Jurkat, Clone E6-1 (cell line): ENCODE results near the gene MKI67.
"Not testable (repeated sequence)": the region's sequence is repeated elsewhere in the genome, so short reads cannot be mapped to it uniquely, and the experiment has no call there.

Experiments used
- DNase-seq: peaks from one replicate; pipeline ENCODE4 v3.0.0-alpha.2; 2011; ENCODE audit warnings: low read depth, low spot score
- H3K4me3 ChIP-seq: 2 replicates; pipeline ENCODE4 v1.5.1; 2011; ENCODE audit warnings: mild to moderate bottlenecking, low read length, control low read depth, moderate library complexity

MKI67 gene

GRCh38 chr10:128151031-128151430 is 24.8 kb upstream of the MKI67 start:
- DNase-seq, result no peak
- no peak overlapping the region for H3K4me3 ChIP-seq

GRCh38 chr10:128150561-128150960 is 24.3 kb upstream of the MKI67 start:
- peak overlapping the region; percentile 73 for H3K4me3 ChIP-seq
- DNase-seq, result no peak

- DNase-seq, result peak; percentile 73
- H3K4me3 ChIP-seq, result peak overlapping the region; percentile 73
Measured at GRCh38 chr10:128150045-128150493, 23.8 kb upstream of the MKI67 start.

- no peak for DNase-seq
- H3K4me3 ChIP-seq, result peak overlapping the region; percentile 33
Measured at GRCh38 chr10:128149267-128150014, 23.2 kb upstream of the MKI67 start.

- DNase-seq, result no peak
- no peak overlapping the region for H3K4me3 ChIP-seq
Measured at GRCh38 chr10:128147669-128148068, 21.4 kb upstream of the MKI67 start.

- DNase-seq, result no peak
- H3K4me3 ChIP-seq, result no peak overlapping the region
Measured at GRCh38 chr10:128147064-128147463, 20.8 kb upstream of the MKI67 start.

GRCh38 chr10:128144547-128144946 is 18.3 kb upstream of the MKI67 start:
- H3K4me3 ChIP-seq, result no peak overlapping the region
- peak; percentile 43 for DNase-seq

- no peak overlapping the region for H3K4me3 ChIP-seq
- no peak for DNase-seq
Measured at GRCh38 chr10:128143531-128143930, 17.3 kb upstream of the MKI67 start.

- H3K4me3 ChIP-seq, result no peak overlapping the region
- no peak for DNase-seq
Measured at GRCh38 chr10:128140425-128140824, 14.2 kb upstream of the MKI67 start.

GRCh38 chr10:128138429-128138828 is 12.2 kb upstream of the MKI67 start:
- not testable (repeated sequence) for DNase-seq, H3K4me3 ChIP-seq

- no peak overlapping the region for H3K4me3 ChIP-seq
- DNase-seq, result no peak
Measured at GRCh38 chr10:128137877-128138276, 11.7 kb upstream of the MKI67 start.

GRCh38 chr10:128130051-128130450 is 3.8 kb upstream of the MKI67 start:
- DNase-seq, result no peak
- H3K4me3 ChIP-seq, result no peak overlapping the region

- no peak for DNase-seq
- no peak overlapping the region for H3K4me3 ChIP-seq
Measured at GRCh38 chr10:128128582-128128981, 2.4 kb upstream of the MKI67 start.

- peak overlapping the region; percentile 94 for H3K4me3 ChIP-seq
- no peak for DNase-seq
Measured at GRCh38 chr10:128125416-128125943, 743 bp downstream of the MKI67 start.

GRCh38 chr10:128124813-128125403 is 1.3 kb downstream of the MKI67 start:
- no peak for DNase-seq
- H3K4me3 ChIP-seq, result peak overlapping the region; percentile 94

GRCh38 chr10:128123846-128124245 is 2.4 kb downstream of the MKI67 start:
- DNase-seq, result no peak
- H3K4me3 ChIP-seq, result no peak overlapping the region

- DNase-seq, result no peak
- H3K4me3 ChIP-seq, result no peak overlapping the region
Measured at GRCh38 chr10:128122931-128123330, 3.3 kb downstream of the MKI67 start.

- no peak for DNase-seq
- no peak overlapping the region for H3K4me3 ChIP-seq
Measured at GRCh38 chr10:128121750-128122412, 4.3 kb downstream of the MKI67 start.

GRCh38 chr10:128116851-128117615 is 9.2 kb downstream of the MKI67 start:
- H3K4me3 ChIP-seq, result no peak overlapping the region
- DNase-seq, result no peak
